Caki2 (cell line): ENCODE data around the gene KCNQ1. TPM values are rescaled to one million over a fixed set of nuclear protein-coding genes. Genes with fewer than 3 reads are reported as not detected.

Experiments used
- DNase-seq: peaks from one replicate; pipeline ENCODE4 v3.0.0-alpha.2; 2015; ENCODE audit warnings: low read depth
- in situ Hi-C: cut with HindIII; loops from 2 replicates; pipeline ENCODE4 v1.10.0; 2016; ENCODE audit warnings: low sequenced_read_pairs, low pct_unique_long_range_greater_than_20kb, mixed read lengths
- total RNA-seq: library from RNA; depleted of rRNA; stranded (reverse); fragments of >200 nt; shearing (Covaris generic); gene quantifications from 2 replicates; pipeline ENCODE4 v1.2.3, GENCODE V29; 2014; ENCODE audit warnings: low replicate concordance

The KCNQ1 gene
- total RNA-seq, 1 experiment from 2014 or later, result not detected

GRCh38 chr11:2737226-2737590, 292.4 kb downstream of the KCNQ1 start:
- no peak for DNase-seq
- in situ Hi-C loops, result no loop called here

- DNase-seq, result no peak
Observed at GRCh38 chr11:2737866-2738265, 293.1 kb downstream of the KCNQ1 start.

DNA sequence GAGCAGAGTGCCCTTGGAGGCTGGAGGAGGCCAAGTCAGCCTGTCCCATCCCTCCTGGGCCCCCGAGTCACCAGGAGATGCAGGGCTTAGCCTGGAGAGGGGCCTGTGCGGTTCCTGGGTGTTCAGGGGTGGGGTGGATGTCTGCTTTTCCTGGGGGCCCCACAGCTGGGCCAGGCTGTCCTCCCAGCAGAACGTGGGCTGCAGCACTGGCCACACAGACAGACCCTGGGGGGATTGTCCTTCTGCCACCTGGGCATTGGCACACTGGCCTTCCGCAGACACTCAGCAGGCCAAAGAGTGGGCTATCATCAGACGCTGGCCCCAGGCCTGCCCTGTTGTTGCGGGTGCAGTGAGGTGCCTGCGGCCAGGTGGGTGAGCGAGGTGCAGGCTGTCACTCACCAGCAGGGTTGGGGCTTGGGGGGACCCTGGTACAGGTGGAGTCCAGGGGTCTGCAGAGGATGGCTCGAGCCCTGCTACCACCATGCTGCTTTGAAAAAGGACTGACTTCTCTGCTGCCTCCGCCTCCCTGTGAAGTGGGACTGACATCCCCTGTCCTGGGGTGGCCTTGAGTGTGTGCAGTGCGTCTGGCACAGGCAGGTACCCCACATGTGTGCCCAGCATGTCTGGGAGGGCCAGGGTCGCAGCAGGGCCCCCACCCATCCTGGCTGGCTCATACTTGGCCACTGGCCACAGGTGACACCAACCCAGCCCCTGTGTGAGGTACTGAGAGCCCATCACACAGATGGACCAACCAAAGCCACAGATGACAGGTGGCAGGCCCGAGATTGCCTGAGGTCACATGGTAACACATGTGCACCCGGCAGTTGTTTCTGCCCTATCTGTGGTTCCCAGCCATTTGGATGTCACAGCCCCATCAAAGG, 294.0 kb downstream of the KCNQ1 start:
- no peak for DNase-seq
- in situ Hi-C loops, result no loop called here

More at GRCh38 chr11:2737866-2738265, 293.1 kb downstream of the KCNQ1 start:
- in situ Hi-C loops, result no loop called here

GRCh38 chr11:2739531-2740274, 294.9 kb downstream of the KCNQ1 start:
- in situ Hi-C loops, result no loop called here
- no peak for DNase-seq

- DNase-seq, result no peak
- in situ Hi-C loops, result no loop called here
Observed at GRCh38 chr11:2740275-2740940, 295.6 kb downstream of the KCNQ1 start.

DNA sequence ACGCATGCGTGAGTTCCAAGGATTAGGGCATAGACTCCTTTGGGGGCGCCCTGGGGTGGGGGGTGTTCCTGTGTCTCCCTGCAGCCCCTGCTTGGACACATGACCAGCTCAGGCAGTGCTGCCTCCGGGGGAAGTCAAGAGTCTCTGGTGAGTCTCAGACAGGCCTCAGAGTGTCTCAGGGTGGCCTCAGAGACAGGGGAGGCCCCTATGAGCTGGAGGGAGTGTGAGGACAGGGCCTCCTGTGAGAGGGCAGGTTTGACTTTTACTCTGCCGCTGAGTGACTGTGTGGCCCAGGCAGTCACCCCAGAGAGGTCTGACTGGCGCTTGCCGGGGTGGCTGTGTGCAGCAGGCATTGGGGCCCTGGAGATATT, 296.2 kb downstream of the KCNQ1 start:
- no peak for DNase-seq
- in situ Hi-C loops, result no loop called here

- peak; percentile 30 for DNase-seq
- in situ Hi-C loops, result no loop called here
Observed at GRCh38 chr11:2741377-2742131, 296.7 kb downstream of the KCNQ1 start.

- in situ Hi-C loops, result no loop called here
- no peak for DNase-seq
Observed at GRCh38 chr11:2742201-2742600, 297.4 kb downstream of the KCNQ1 start.

GRCh38 chr11:2742611-2743426, 298.0 kb downstream of the KCNQ1 start:
- DNase-seq, result no peak
- in situ Hi-C loops, result no loop called here

DNA sequence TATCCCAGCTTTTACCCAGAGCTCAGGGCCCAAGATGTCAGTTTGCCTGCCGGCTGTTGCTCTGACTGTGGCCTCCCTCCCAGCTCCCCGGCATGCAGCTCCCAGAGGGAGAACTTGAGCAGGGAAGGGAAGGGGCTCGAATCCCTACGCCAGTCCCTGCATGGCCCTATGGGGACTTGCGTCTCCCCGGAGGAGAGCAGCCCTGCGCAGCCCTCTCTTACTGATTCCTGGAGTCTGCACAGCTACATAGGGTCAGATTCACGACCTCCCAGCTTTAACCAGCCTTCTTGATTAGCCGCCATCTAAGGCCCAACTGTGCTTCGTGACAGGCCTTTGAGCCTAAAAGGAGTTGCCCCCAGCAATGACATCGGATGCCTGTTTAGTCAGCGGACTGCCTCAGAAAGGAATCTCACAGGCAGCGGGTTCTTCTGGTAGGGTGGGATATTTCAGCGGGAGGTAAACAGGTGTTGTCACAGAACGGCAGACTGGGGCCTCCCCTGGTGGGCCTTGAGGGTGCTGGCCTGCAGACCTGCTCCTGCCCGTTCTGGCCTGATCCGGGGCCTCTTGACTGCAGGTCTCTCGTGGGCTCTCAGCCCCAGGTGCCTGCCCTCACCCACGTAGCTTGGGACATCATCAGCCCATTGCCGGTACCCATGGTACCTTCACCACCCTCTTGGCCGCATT, 298.8 kb downstream of the KCNQ1 start:
- in situ Hi-C loops, result no loop called here
- no peak for DNase-seq

- in situ Hi-C loops, result no loop called here
- DNase-seq, result no peak
Observed at GRCh38 chr11:2744166-2744565, 299.4 kb downstream of the KCNQ1 start.

- no peak for DNase-seq
- in situ Hi-C loops, result no loop called here
Observed at GRCh38 chr11:2745511-2745910, 300.7 kb downstream of the KCNQ1 start.

- DNase-seq, result no peak
Observed at GRCh38 chr11:2746401-2747247, 301.8 kb downstream of the KCNQ1 start.

DNA sequence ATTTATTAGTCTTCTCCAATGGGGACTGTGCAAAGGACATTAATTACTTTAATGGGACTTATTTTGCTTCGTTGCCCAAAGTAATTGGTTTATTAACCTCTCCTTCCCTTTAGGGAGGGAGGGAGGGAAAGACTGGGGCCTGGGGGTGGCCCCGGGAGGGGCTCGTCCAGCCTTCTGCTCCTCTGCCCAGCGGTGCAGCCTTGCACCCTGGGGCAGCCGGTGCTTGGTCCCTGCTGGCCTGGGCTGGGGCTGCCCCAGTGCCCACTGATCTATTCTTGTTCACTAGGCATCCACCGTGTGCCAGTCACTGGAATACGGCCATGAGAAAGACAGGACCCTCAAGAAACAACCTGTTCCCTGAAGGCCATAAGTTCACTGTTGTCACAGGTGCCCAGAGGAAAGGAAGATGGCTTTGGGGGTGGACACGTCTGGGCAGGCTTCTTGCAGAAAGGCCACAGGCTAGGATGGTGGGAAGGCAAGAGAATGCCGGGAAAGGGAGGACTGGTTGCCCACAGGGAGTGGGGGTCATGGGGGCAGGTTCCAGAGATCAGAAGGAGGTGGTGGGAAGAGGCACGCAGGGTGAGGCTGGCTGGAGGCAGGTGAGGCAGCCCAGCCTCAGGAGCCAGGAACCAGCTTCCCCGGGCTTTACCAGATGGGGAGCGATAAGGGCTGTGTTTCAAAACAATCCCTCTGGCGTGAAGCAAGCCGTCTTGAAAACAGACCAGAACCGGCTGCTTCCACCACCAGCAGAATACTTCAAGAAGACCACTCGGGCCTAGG, 302.6 kb downstream of the KCNQ1 start:
- DNase-seq, result no peak
- in situ Hi-C loops, result no loop called here

More at GRCh38 chr11:2746401-2747247, 301.8 kb downstream of the KCNQ1 start:
- in situ Hi-C loops, result no loop called here

DNA sequence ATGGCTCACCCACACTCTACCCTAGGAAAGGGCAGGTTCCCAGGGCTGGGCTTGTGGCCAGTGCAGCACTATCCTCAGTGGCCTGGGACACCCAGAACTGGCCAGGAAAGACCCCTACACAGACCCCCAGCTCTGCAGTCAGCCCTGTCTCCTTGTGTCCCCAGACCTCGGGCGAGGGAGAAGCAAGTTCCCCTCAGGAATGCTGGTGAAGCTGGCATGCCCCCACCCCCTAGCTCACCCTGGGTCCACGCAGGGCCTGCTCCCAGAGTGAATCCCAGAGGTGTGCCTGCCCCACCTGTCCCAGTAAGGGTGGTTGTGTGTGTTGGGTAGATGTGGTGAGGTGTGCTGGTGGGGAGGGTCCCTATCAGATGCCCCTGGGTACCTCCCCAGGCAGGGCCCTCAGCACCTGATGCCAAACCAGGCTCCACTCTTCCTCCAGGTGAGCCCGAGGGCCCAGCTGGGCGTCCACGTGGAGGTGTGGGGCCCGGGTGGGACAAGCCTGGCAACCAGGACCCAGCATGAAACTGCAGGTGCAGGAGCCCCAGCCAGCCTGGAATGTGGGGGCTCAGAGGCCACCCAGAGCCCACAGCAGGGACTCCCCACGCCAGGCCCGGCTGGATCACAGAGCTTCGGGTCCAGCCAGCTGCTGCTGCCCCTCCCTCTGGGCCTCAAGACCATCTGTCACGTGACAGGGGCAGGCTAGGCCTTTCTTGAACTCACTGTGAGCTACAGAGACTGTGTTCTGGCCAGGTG, 303.4 kb downstream of the KCNQ1 start:
- DNase-seq, result no peak
- in situ Hi-C loops, result no loop called here
